Neural cell (in vitro differentiated cells): ENCODE results near the gene TLR8. TPM values are rescaled to one million over a fixed set of nuclear protein-coding genes. Genes with fewer than 3 reads are reported as not detected.

Experiments
- H2AFZ ChIP-seq: fragments of 200-600, 300-800 bp; sonication (generic), shearing (Covaris generic); 2 replicates; pipeline ENCODE4 v1.6.0; 2014; ENCODE audit warnings: low read depth, mild to moderate bottlenecking, antibody characterized with exemption, low read length, moderate library complexity
- H3F3A ChIP-seq: fragments of 200-600 bp; shearing (Covaris generic); 2 replicates; pipeline ENCODE4 v1.6.1; 2016; ENCODE audit warnings: mild to moderate bottlenecking, moderate library complexity, mixed read lengths, antibody characterized with exemption, low read length; ENCODE audit not compliant: insufficient read depth, poor library complexity, severe bottlenecking
- H3K27ac ChIP-seq: fragments of 200-600, 300-800 bp; sonication (generic), shearing (Covaris generic); 2 replicates; pipeline ENCODE4 v1.5.1; 2014; ENCODE audit warnings: mild to moderate bottlenecking, low read length, moderate library complexity
- H3K27me3 ChIP-seq: fragments of 300-800, 200-600 bp; sonication (generic), shearing (Covaris generic); 2 replicates; pipeline ENCODE4 v1.6.0; 2014; ENCODE audit warnings: mild to moderate bottlenecking, low read depth, low read length, moderate library complexity; ENCODE audit not compliant: insufficient read depth
- H3K36me3 ChIP-seq: fragments of 300-800, 200-600 bp; sonication (generic), shearing (Covaris generic); 2 replicates; pipeline ENCODE4 v1.5.1; 2014; ENCODE audit warnings: mild to moderate bottlenecking, antibody characterized with exemption, low read length, moderate library complexity; ENCODE audit not compliant: insufficient read depth
- H3K4me2 ChIP-seq: fragments of 300-800, 200-600 bp; sonication (generic), shearing (Covaris generic); 2 replicates; pipeline ENCODE4 v1.6.0; 2014; ENCODE audit warnings: mild to moderate bottlenecking, low read length
- H3K4me3 ChIP-seq: fragments of 300-800, 200-600 bp; sonication (generic), shearing (Covaris generic); 2 replicates; pipeline ENCODE4 v1.5.1; 2014; ENCODE audit warnings: mild to moderate bottlenecking, low read length, moderate library complexity
- H3K79me2 ChIP-seq: fragments of 200-600 bp; shearing (Covaris generic); replicated peaks from 2 replicates; pipeline ENCODE4 v1.6.0; 2014; ENCODE audit warnings: mild to moderate bottlenecking, low read length, moderate library complexity; ENCODE audit not compliant: insufficient read depth
- H3K9ac ChIP-seq: fragments of 300-800, 200-600 bp; sonication (generic), shearing (Covaris generic); 2 replicates; pipeline ENCODE4 v1.6.1; 2016; ENCODE audit warnings: mild to moderate bottlenecking, low read length, mixed read lengths
- H3K9me2 ChIP-seq: fragments of 200-600 bp; shearing (Covaris generic); 2 replicates; pipeline ENCODE4 v1.6.1; 2016; ENCODE audit warnings: mild to moderate bottlenecking, low read length, mixed read lengths; ENCODE audit not compliant: insufficient read depth
- H3K9me3 ChIP-seq: fragments of 200-600, 300-800 bp; sonication (generic), shearing (Covaris generic); 2 replicates; pipeline ENCODE4 v1.6.1; 2016; ENCODE audit warnings: mild to moderate bottlenecking, mixed run types, low read length, moderate library complexity, mixed read lengths
- H4K20me1 ChIP-seq: fragments of 200-600 bp; shearing (Covaris generic); 2 replicates; pipeline ENCODE4 v1.6.1; 2016; ENCODE audit warnings: mild to moderate bottlenecking, mixed run types; ENCODE audit not compliant: insufficient read depth
- EP300 ChIP-seq: fragments of 450-650 bp; conservative IDR thresholded peaks from 2 replicates; pipeline ENCODE4 v1.6.1; 2014; ENCODE audit warnings: antibody characterized with exemption, mild to moderate bottlenecking, moderate library complexity; ENCODE audit not compliant: poor library complexity, severe bottlenecking
- EZH2 ChIP-seq: fragments of 200-600, 300-800 bp; shearing (Covaris generic), sonication (generic); IDR thresholded peaks from 2 replicates; pipeline ENCODE4 v1.6.1; 2014; ENCODE audit warnings: antibody characterized with exemption, low read length, borderline replicate concordance, mild to moderate bottlenecking; ENCODE audit not compliant: insufficient read depth, poor library complexity, severe bottlenecking
- MXI1 ChIP-seq: fragments of 450-650 bp; conservative IDR thresholded peaks from 2 replicates; pipeline ENCODE4 v1.6.1; 2014; ENCODE audit warnings: antibody characterized with exemption, mild to moderate bottlenecking; ENCODE audit not compliant: poor library complexity, severe bottlenecking
- POLR2AphosphoS5 ChIP-seq: IDR thresholded peaks from 2 replicates; pipeline ENCODE4 v1.6.1; 2012
- RAD21 ChIP-seq: fragments of 450-650 bp; conservative IDR thresholded peaks from 2 replicates; pipeline ENCODE4 v1.6.1; 2014; ENCODE audit warnings: antibody characterized with exemption, mild to moderate bottlenecking, moderate library complexity
- SMC3 ChIP-seq: fragments of 450-650 bp; conservative IDR thresholded peaks from 2 replicates; pipeline ENCODE4 v1.6.1; 2014; ENCODE audit warnings: antibody characterized with exemption, mild to moderate bottlenecking, moderate library complexity; ENCODE audit not compliant: poor library complexity
- TAF1 ChIP-seq: IDR thresholded peaks from 2 replicates; pipeline ENCODE4 v1.6.1; 2012; ENCODE audit warnings: low read depth
- polyA plus RNA-seq: library from polyadenylated mRNA; depleted of rRNA; stranded (reverse); fragments of >200 nt; gene quantifications from 2 replicates; pipeline ENCODE4 v1.2.3, GENCODE V29; 2014
- TF ChIP-seq, protein P1 (sequence below): IDR thresholded peaks from 2 replicates; pipeline ENCODE4 v1.6.1; 2012; ENCODE audit warnings: borderline replicate concordance
- TF ChIP-seq, protein P2 (sequence below): fragments of 450-650 bp; IDR thresholded peaks from 2 replicates; pipeline ENCODE4 v1.5.1; 2014; ENCODE audit warnings: antibody characterized with exemption, mild to moderate bottlenecking, moderate library complexity; ENCODE audit not compliant: poor library complexity, severe bottlenecking

TLR8 gene
- polyA plus RNA-seq, 1 donor from 2014 or later = not detected

DNA sequence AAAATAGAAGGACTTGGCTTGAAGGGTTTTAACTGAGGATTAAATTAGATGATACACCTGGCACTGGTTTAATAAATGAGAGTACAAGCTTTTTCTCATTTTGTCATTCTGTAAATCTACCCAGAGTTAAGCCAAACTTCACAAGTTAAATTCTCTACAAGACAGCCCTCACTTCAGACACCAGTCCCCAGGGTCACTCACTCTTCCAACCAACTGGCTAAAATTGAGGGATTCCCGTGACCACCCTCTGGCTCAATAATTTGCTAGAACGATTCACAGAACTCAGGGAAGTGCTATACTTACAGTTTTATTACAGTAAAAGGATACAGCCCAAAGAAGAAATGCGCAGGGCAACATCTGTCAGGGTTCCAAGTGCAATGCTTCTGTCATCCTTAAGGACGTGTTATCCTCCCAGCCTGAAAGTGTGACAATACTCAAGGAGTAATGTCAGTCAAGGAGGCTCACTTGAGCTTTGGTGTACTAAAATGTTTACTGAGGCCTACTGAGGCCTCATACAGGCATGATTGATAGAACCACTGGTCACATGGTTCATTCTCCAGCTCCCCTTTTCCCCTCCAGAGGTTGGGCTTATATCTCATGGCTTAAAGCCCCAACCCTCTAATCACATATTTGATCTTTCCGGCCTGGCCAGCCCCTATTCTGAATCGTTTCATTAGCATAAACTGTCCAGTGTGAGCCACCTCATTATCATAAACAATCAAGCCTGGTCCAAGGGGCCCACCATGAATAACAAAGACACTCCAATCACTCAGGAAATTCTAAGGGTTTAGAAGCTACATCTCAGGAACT is 58.9 kb downstream of the TLR8 start:
- Histone ChIP-seq H3K27ac (no peak overlapping the region), H3K36me3 (no peaks in the 10 kb centered on the region), H3K9me2 (no peaks in the 10 kb centered on the region), H3K4me2 (no peak overlapping the region), H3K27me3 (no peaks in the 10 kb centered on the region), H3K4me3 (no peak overlapping the region), H3F3A (no peaks in the 10 kb centered on the region), H3K9ac (no peak overlapping the region), H2AFZ (no peak overlapping the region), H4K20me1 (no peaks in the 10 kb centered on the region), H3K79me2 (no peaks in the 10 kb centered on the region), H3K9me3 (no peaks in the 10 kb centered on the region)
- TF ChIP-seq, protein P1, sequence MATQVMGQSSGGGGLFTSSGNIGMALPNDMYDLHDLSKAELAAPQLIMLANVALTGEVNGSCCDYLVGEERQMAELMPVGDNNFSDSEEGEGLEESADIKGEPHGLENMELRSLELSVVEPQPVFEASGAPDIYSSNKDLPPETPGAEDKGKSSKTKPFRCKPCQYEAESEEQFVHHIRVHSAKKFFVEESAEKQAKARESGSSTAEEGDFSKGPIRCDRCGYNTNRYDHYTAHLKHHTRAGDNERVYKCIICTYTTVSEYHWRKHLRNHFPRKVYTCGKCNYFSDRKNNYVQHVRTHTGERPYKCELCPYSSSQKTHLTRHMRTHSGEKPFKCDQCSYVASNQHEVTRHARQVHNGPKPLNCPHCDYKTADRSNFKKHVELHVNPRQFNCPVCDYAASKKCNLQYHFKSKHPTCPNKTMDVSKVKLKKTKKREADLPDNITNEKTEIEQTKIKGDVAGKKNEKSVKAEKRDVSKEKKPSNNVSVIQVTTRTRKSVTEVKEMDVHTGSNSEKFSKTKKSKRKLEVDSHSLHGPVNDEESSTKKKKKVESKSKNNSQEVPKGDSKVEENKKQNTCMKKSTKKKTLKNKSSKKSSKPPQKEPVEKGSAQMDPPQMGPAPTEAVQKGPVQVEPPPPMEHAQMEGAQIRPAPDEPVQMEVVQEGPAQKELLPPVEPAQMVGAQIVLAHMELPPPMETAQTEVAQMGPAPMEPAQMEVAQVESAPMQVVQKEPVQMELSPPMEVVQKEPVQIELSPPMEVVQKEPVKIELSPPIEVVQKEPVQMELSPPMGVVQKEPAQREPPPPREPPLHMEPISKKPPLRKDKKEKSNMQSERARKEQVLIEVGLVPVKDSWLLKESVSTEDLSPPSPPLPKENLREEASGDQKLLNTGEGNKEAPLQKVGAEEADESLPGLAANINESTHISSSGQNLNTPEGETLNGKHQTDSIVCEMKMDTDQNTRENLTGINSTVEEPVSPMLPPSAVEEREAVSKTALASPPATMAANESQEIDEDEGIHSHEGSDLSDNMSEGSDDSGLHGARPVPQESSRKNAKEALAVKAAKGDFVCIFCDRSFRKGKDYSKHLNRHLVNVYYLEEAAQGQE = no peak
- TF ChIP-seq RAD21 = no peak
- TF ChIP-seq SMC3 = no peak
- TF ChIP-seq MXI1 = no peak
- no peak for TF ChIP-seq EP300
- no peak for TF ChIP-seq POLR2AphosphoS5
- TF ChIP-seq TAF1 = no peak
- TF ChIP-seq, protein P2, sequence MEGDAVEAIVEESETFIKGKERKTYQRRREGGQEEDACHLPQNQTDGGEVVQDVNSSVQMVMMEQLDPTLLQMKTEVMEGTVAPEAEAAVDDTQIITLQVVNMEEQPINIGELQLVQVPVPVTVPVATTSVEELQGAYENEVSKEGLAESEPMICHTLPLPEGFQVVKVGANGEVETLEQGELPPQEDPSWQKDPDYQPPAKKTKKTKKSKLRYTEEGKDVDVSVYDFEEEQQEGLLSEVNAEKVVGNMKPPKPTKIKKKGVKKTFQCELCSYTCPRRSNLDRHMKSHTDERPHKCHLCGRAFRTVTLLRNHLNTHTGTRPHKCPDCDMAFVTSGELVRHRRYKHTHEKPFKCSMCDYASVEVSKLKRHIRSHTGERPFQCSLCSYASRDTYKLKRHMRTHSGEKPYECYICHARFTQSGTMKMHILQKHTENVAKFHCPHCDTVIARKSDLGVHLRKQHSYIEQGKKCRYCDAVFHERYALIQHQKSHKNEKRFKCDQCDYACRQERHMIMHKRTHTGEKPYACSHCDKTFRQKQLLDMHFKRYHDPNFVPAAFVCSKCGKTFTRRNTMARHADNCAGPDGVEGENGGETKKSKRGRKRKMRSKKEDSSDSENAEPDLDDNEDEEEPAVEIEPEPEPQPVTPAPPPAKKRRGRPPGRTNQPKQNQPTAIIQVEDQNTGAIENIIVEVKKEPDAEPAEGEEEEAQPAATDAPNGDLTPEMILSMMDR = no peak
- TF ChIP-seq EZH2 = no peak

DNA sequence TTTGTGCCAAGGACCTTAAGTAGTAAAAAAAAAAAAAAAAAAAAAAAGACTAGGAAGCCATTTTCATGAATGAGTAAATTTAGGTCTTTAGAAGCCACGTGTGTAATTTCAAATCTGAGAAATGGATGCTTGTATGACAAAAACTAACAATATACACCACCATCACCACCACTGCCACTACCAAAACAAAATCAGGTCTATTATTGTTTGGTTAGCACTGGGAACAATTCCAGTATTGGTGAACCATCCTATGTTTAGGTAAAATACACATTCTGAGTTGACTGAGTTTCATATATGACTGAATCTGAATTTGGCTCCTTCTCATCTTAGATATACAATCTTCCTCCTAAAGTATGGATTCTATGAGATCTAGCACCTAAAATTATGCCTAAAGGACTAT is 59.7 kb downstream of the TLR8 start:
- no peaks in the 10 kb centered on the region for H3K36me3 ChIP-seq
- no peaks in the 10 kb centered on the region for H3F3A ChIP-seq
- no peak overlapping the region for H3K4me2 ChIP-seq
- no peak overlapping the region for H3K27ac ChIP-seq
- H3K4me3 ChIP-seq = no peak overlapping the region
- H4K20me1 ChIP-seq = no peaks in the 10 kb centered on the region
- no peaks in the 10 kb centered on the region for H3K27me3 ChIP-seq
- no peaks in the 10 kb centered on the region for H3K9me3 ChIP-seq
- no peak overlapping the region for H3K9ac ChIP-seq
- H3K79me2 ChIP-seq = no peaks in the 10 kb centered on the region
- H2AFZ ChIP-seq = no peak overlapping the region
- TF ChIP-seq, protein P1 = no peak
- no peak for TF ChIP-seq POLR2AphosphoS5
- TF ChIP-seq, protein P2 = no peak
- no peak for TF ChIP-seq TAF1
- TF ChIP-seq SMC3 = no peak
- no peak for TF ChIP-seq EZH2
- no peak for TF ChIP-seq EP300
- no peak for TF ChIP-seq RAD21
- no peak for TF ChIP-seq MXI1
- no peaks in the 10 kb centered on the region for H3K9me2 ChIP-seq
